Measurements from ENCODE around the gene TADA2A.

TADA2A gene

DNA sequence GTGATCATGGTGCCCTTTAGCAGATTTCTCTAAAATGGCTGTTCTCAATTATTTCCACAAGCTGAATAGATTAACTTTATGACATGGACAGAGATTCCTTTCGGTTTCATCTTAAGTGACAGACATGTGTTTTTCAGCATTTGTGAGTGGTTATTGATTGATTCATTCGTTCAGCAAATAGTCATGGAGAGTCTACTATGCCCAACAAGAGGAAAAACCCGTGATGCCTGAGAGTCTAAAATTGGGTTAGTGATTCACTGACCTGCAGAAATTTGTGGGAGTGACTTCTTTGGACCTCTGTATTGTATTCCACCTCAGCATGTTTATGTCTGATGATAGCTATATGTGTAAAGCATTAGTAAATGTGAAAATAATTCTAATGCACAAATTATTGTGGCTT is 55.0 kb downstream of the TADA2A start:
- DNase-seq: no peak

DNA sequence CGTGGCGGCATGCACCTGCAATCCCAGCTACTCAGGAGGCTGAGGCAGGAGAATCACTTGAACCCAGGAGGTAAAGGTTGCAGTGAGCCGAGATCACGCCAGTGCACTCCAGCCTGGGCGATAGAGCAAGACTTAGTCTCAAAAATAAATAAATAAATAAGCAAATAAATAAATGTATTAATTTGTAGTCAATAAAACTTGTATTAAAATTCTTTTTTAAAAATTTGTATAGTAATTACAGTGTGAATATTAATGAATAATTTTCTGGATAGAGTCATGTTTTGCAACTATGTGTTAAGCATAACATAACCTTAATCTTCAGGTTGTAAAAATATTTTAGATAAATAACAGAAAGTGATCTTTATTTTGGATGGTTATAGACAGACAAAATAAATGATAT is 55.8 kb downstream of the TADA2A start:
- DNase-seq: no peak

DNA sequence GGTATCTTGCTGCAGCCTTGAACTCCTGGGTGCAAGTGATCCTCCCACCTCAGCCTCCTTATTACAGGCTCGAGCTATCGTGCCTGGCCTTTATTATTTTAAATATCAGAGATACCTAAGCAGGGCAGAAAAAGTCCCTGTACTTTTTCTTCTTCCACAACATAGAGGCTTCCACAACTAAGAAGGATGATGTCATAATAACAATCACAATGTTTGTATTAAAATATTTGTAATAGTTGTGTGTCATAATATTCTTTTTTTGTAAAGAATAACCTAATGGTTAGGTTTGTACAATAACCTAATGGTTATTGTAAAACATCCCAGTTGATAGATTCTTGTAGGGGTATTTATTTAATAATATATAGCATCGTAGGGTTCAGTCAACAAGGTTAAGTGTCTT is 56.4 kb downstream of the TADA2A start:
- no peak for DNase-seq

DNA sequence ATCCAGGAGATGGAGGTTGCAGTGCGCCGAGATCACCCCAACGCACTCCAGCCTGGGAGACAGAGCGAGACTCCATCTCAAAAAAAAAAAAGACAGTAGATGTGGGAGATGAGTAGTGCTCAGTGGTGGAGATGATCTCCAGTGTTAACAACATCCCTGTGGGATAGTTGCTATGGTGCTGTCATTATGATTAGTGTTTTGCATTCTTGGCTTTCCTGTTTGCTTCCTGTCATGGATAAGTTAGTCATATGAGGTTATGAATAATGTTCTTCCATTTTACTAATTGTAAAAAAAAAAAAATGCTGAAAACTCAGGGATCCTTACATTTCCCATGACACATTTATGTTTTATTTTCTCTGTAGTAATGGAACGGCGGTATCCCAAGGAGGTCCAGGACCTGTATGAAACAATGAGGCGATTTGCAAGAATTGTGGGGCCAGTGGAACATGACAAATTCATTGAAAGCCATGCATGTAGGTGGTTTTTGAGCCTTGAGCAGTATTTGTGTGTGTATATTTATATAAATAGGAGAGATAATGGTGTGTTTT is 58.5 kb downstream of the TADA2A start:
- DNase-seq: no peak

DNA sequence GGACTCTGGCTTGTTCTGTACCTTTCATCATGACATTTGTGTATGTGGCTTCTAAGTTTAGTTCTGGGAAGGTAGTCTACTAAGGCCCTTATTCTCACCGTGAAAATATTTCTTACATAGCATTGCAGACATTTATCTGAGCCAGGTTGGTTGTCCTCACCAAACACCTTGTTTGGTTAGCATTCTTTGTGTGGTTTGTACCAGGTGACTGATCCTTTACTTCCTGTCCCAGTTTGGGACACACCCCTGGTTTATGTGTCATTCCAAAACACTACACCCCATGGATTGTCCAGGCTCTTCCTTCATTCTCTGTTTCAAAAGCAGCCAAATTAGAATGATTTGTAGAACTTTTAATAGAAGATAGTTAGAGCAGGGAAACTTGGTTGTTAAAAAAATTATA is 59.8 kb downstream of the TADA2A start:
- no peak for DNase-seq

DNA sequence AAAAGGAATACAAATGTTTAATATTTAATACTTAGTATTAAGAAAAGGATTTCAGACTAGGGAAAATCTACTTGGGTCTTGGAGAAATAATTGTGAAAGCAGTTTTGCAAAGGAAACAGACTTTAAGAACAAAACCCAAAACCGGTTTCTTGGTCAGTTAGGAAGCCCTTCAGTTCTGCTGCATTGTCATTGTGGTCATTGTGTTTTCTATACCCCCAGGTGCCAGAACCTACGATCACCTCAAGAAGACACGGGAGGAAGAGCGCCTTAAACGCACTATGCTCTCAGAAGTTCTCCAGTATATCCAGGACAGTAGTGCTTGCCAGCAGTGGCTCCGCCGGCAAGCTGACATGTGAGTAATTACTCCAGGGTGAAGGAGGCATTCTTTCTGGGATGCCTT is 63.5 kb downstream of the TADA2A start:
- no peak for DNase-seq

DNA sequence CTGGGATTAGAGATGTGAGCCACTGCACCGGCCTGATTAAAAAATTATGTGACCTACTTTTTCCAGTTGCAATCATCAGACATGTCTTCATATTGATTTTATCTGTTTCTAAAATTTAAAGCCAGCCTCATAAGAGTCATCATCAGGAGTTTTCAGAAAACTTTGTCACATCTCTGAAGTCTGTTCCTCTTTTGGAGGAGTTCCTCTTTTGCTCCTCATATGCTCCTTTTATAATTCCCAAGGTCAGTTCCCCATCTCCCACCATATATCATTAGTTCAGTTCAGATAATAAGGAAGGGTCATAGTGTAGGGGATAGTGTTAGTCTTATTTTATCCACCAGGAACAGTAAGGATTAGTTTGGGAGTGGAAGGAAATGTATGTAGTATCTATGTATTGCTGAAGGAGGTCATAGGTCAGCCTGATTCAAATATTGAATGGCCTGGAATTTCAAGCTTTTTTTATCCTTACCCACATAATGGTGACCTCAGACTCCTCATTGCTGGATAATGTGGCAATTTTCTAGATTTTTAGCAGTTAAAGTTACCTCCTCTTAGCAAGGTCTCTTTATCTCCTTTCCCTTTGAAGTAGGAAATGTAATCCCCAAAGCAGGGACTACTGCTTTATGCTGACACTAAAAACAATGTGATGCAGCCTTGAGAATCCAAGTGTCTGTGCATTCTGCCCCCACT is 69.2 kb downstream of the TADA2A start:
- DNase-seq: no peak

DNA sequence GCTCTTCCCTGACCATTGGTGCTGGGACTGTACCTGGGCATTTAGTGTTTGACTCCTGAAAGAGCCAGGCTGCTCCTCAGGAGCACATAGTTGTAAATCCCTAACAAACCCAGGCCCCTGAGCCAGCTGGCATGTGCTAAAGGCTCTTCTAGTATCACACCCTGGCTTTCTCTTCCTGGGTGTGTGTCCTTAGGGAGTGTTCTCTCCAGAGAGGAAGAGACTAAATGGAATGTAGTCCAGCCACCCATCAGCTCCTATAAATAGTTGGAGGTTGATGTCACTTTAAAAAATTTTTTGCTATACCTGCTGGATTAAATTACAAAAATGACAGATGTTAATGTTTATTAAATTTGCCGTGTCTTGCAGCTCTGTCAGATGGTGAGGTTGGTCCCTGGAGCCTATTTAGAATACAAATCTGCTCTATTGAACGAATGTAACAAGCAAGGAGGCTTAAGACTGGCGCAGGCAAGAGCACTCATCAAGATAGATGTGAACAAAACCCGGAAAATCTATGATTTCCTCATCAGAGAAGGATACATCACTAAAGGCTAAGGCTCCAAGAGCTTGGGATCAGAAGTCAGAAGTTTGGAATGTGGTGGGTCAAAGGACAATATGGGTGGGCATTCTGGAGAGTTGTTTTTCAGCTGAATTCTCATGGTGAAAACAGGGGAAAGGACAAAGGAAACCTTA is 69.9 kb downstream of the TADA2A start:
- DNase-seq: no peak

DNA sequence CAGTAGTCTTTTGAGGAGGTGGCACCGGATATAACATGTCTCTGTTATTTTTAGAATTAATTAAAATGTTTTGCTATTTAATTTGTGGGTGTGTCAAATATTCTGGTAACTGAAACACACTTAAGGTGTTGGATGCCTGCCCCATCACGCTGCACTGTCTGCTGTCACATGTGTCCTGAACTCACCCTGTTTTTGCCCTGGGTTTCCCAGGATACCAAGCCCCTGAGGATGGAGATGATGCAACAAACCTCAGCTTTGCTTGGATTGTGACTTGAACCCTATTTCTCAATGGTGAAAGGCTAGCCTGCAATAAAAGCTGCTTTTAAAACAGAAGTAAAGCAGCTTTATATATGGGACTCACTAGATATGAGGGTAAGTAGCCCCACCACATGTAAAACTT is 71.5 kb downstream of the TADA2A start:
- DNase-seq: no peak

DNA sequence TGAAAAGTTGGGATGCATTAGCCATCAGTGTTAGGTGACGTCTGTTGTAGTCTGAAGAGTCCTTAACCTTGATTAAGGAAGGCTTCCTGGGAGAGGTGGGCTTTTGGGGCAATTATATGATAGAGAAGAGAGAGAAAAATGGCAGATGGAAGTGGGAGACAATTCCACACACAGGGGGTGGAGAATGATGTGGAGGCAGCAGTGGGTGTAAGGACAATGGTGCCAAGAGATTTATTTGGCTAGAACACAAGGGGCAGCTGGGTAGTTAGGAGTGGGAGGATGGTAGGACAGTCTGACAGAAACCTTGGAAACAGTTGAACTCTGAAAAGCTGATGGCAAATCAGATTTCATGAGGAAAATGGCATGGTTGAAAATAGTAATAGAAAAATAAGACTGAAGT is 72.3 kb downstream of the TADA2A start:
- DNase-seq: no peak

DNA sequence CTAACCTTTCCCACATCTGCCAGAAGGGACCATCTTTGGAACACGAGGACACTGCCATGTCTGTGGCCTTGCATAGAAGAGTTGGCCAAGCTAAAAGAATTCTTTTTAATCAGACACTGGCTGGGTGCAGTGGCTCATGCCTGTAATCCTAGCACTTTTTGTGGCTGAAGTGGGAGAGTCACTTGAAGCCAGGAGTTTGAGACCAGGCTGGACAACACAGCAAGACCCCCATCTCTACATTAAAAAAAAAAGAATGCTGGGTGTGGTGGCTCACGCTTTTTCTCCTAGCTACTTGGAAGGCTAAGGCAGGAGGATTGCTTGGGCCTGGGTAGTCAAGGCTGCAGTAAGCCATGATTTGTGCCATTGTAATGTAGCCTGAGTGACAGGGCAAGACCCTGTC is 73.7 kb downstream of the TADA2A start:
- no peak for DNase-seq

DNA sequence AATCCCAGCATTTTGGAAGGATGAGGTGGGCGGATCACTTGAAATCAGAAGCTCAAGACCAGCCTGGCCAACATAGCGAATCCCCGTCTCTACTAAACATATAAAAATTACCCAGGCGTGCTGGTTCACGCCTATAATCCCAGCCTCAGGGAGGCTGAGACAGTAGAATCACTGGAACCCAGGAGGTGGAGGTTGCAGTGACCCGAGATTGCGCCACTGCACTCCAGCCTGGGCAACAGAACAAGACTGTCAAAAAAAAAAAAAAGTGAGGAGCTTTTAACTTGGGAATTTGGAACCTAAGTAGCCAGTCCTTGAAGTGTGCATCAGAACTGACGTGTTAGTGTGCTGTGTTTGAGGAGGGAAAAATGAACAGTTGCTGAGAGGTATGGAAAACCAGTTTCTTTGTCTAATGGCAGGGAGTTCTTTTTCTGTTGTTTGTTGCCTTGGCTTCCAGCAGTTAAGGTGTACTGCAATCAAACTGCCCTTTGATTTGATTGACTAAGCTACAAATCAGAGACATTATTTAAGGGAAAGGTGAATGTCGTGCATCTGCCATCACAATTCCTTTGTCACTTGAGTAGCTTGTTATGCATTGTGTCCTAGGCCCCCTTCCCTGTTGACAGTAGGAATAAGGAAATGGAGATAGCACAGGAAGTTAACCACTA is 74.4 kb downstream of the TADA2A start:
- no peak for DNase-seq

DNA sequence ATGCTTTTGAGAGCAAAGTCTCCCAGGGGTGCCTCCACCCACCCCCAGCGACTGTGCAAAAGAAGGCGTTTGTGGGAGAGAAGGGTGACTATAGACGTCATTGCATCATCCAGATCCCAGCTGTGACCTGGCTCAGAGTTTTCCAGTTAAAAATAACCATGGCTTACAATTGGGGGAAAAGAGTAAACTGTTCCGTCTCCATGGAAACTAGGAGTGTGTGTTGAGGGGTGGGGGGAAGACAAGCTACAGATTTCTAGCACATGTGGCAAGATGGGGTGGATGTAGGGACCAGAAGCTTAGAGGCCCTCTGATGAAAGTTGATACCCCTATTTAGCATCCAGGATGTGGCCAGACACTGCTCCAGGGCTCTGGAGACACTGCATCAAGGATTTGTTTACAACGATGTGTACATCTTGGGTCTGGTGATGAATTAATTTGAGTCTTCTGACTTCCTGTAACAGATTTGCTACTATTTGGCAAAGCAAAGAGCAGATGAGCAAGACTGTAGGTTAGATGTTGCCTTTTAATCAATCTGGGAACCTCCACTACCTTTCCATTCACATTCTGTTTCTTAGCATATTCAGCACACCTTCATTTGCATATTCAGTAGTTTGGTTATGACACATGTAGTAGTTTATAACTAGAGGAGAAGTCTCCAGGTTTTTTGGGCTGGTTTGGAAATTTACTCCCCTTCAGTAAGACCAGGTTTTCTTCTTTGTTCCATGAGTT is 76.8 kb downstream of the TADA2A start:
- DNase-seq: peak in 6 of 56 donors; percentile 1 to 35 (median 12)

DNA sequence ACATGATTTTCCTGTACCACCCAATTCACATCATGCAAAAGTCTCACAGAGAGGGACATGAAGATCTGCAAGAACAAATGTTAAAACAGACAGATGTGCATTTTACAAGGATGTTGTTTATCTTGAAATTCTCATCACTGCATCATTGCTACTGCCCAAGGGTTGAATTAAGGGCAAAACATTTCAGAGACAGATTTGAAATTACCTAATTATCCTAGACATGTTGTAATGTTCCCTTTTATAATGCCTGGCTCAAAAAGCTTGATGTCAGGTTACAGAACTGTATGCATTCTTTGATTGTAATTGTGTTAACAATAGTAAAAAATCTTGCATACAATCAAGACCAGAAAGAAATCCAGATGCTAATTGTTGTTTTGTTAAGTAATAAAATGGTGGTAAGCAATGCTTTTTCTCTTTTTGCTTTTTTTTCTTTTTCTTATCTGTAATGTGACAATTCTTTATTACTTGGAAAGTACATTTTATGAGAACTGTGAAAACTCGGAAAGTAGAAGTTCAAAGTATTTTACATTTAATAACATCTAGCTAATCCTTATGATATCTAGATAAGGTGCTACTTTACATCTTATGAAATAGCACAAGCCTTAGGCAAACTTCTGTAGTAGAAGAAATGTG is 79.4 kb downstream of the TADA2A start:
- DNase-seq: no peak

DNA sequence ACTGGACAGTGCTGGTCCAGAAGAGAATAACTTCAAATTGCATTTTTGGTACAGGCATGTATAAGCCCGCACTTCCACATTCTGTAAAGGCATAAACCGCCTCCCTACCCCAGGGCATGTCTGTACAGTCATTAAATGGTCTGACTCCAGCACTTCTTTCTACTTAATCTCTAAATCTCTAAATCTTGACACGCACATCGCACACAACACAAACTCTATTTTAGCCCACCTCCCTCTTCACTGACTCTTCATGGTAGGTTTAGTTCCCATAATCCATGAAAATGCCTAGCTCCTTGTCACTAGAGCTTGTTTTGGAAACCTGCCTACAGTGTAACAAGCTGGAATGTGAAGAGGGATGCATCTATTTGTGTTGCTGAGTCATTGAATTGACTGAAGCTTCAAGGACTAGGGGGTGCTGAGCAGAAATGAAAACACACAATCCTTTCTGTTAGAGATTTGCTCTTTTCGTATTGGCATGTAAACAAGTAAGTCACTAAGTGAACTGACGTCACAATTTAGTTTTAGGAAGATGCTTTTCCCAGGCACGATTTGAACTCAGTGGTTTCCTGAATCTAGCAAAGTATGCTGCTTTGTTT is 81.4 kb downstream of the TADA2A start:
- DNase-seq: peak in 5 of 56 donors; percentile 9 to 37 (median 22)

DNA sequence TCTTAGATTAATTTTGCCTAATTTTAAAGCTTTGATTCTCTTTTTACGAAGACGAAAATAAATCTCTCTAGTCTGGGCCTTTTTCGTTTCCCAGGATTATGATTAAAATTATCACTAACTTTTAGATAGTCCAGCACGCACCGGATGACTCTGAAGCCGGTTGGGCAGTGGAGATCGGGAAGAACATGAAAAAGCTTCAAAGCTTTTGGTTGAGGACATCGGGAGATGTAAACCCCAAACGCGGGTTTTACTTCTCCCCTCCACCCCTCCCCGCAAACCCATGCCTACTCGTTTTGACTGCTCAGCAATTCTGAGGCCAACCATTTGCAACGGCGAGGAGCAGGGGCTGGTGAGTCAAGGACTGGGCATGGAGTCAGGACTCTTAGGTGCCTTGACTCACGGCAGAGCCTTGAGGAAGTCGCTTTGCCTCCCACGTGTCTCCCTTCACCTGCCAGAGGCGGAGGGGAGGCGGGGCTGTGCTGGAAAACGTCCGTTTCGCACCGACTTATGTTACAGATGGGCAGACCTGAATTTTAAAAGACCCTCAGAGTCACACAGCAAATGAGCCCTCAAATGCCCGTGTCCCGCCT is 82.0 kb downstream of the TADA2A start:
- peak in 28 of 56 donors; percentile 10 to 56 (median 31) for DNase-seq

DNA sequence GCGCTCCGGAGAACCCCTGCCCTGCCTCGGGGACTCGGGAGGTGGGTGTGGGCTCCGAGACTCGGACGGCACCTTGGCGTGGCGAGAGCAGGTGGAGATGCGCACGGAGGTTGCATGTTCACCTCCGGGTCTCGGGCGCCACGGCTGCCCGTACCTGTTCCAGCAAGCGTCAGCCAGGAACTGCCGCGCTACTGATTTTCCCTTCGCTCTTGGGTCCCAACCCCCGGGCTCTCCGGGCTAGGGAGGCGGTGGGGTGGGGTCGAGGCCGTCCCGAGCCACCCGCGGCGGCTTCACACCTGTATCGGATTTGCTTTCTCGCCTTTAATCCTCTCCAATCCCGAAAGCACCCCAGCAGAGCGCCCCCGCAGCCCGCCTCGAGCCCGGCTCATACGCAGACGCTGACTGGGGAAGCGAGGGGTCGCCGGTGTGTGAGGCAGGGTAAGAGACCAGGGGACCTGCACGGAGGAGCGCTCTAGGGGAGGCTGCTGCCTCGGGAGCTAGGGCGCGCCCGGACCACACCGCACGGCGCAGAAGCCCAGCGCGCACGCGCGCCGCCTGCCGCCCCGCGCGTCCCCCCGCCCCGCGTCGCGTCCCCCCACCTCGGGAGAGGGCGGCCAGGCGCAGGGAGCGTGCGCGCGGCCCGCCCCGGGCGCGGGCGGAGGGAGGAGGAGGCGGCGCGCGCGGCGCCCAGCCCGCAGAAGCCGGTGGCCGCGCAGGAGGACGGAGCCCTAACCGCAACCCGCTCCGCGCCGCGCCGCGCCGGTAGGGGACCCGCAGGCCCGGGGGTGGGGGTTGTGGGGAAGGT is 82.7 kb downstream of the TADA2A start, which contains the start of gene DUSP14:
TSS of gene DUSP14 (plus strand) at position 695 of the 805 bp plus-strand sequence. CDS start 22,382 bp downstream, outside the sequence.
- DNase-seq: peak in 48 of 56 donors; percentile 20 to 87 (median 62)

DNA sequence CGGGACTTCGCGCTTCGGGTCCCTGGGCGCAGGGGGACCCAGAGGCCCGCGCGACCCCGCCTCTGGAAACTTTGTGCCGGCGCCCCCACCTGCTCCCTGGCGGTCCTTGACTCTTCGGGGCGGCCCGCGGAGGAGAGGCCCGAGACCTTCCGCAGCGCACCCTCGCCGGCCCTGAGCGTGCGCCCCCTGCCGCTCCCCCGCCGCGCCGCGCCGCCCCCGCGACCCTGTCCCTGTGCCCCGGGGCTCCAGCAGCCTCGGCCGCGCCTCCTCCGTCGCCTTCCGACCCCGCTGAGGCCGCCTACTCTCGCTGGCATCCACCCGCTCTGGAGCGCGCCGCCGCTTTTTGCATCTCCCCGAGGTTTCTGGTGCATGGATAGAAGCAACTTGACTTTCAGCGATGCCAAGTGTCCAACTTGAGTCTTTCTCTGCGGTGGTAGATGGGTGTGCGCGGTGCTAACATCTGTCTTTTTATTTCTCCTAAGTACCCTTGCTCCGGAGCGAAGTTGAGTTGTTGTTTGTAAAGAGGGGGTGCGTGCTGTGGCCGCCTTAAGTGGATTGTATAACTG is 83.4 kb downstream of the TADA2A start:
- DNase-seq: peak in 26 of 56 donors; percentile 17 to 72 (median 50)

Measured in amygdala (tissue), 56 donors.